WTC11 (cell line): Measurements from ENCODE around the gene ADGB. TPM values are rescaled to one million over a fixed set of nuclear protein-coding genes. Genes with fewer than 3 reads are reported as not detected.
"Not testable (repeated sequence)": the region's sequence is repeated elsewhere in the genome, so short reads cannot be mapped to it uniquely, and the experiment has no call there.

Source experiments
- ATAC-seq: fragments of 200-7000 bp; cut with Tn5 transposase; 2 replicates; pipeline ENCODE4 v1.10.0; 2021; ENCODE audit warnings: mild to moderate bottlenecking, moderate library complexity
- CTCF ChIA-PET: fragments of 300-600 bp; sonication (Branson Sonifier 250); formaldehyde crosslinking; loops from one replicate; lab custom pipeline; 2021; ENCODE audit warnings: antibody characterized with exemption; lab: Charles Lee
- POLR2A ChIA-PET: fragments of 350-600 bp; sonication (Branson Sonifier 250); formaldehyde crosslinking; loops from one replicate; lab custom pipeline; 2021; ENCODE audit warnings: antibody characterized with exemption; lab: Charles Lee
- DNase-seq: peaks from one replicate; pipeline ENCODE4 v3.0.0; 2021; ENCODE audit warnings: low spot score
- H3K27ac Mint-ChIP-seq: 2 replicates; pipeline ENCODE4 v1.8.0; 2021; ENCODE audit warnings: mixed read lengths
- H3K27me3 Mint-ChIP-seq: 2 replicates; pipeline ENCODE4 v1.8.0; 2021; ENCODE audit warnings: low read depth, mild to moderate bottlenecking, moderate library complexity, mixed read lengths
- H3K36me3 Mint-ChIP-seq: 2 replicates; pipeline ENCODE4 v1.8.0; 2021; ENCODE audit warnings: mixed read lengths
- H3K4me1 Mint-ChIP-seq: 2 replicates; pipeline ENCODE4 v1.8.0; 2022; ENCODE audit warnings: mixed read lengths
- H3K4me3 Mint-ChIP-seq: 2 replicates; pipeline ENCODE4 v1.8.0; 2021; ENCODE audit warnings: mild to moderate bottlenecking, moderate library complexity, mixed read lengths
- H3K9me3 Mint-ChIP-seq: 2 replicates; pipeline ENCODE4 v1.8.0; 2021; ENCODE audit warnings: mixed read lengths
- E2F4 ChIP-seq: sonication (generic); formaldehyde crosslinking; IDR thresholded peaks from 2 replicates; pipeline ENCODE4 v1.8.1; 2022; ENCODE audit warnings: low read depth, mild to moderate bottlenecking, moderate library complexity, missing genetic modification reagents, borderline replicate concordance
- EMX1 ChIP-seq: fragments of 250-450 bp; sonication (Bioruptor Pico); IDR thresholded peaks from 2 replicates; pipeline ENCODE4 v1.8.0; 2021; ENCODE audit warnings: mild to moderate bottlenecking
- ERG ChIP-seq: fragments of 250-450 bp; sonication (Bioruptor Pico); IDR thresholded peaks from 2 replicates; pipeline ENCODE4 v1.8.0; 2021; ENCODE audit warnings: mild to moderate bottlenecking
- ETV6 ChIP-seq: sonication (generic); formaldehyde crosslinking; IDR thresholded peaks from 2 replicates; pipeline ENCODE4 v1.8.1; 2022; ENCODE audit warnings: mild to moderate bottlenecking, missing genetic modification reagents
- GRHL2 ChIP-seq: fragments of 250-450 bp; sonication (Bioruptor Pico); IDR thresholded peaks from 2 replicates; pipeline ENCODE4 v1.8.0; 2022; ENCODE audit warnings: mild to moderate bottlenecking, moderate library complexity; ENCODE audit not compliant: insufficient replicate concordance, severe bottlenecking
- JUN ChIP-seq: sonication (generic); formaldehyde crosslinking; IDR thresholded peaks from 2 replicates; pipeline ENCODE4 v1.8.0; 2023; ENCODE audit warnings: mild to moderate bottlenecking, missing genetic modification reagents
- NFE2L1 ChIP-seq: sonication (generic); formaldehyde crosslinking; IDR thresholded peaks from 2 replicates; pipeline ENCODE4 v1.8.1; 2023; ENCODE audit warnings: missing genetic modification reagents
- NR2C2 ChIP-seq: sonication (generic); formaldehyde crosslinking; IDR thresholded peaks from 2 replicates; pipeline ENCODE4 v1.8.0; 2022; ENCODE audit warnings: mild to moderate bottlenecking, missing genetic modification reagents
- OVOL2 ChIP-seq: fragments of 250-450 bp; sonication (Bioruptor Pico); IDR thresholded peaks from 2 replicates; pipeline ENCODE4 v1.9.0; 2021; ENCODE audit warnings: mild to moderate bottlenecking, borderline replicate concordance
- SOX15 ChIP-seq: fragments of 250-450 bp; sonication (Bioruptor Pico); IDR thresholded peaks from 2 replicates; pipeline ENCODE4 v1.9.0; 2021; ENCODE audit warnings: mild to moderate bottlenecking
- ZNF396 ChIP-seq: fragments of 250-450 bp; sonication (Bioruptor Pico); IDR thresholded peaks from 2 replicates; pipeline ENCODE4 v1.8.0; 2021; ENCODE audit warnings: mild to moderate bottlenecking, moderate library complexity, borderline replicate concordance
- ZNF671 ChIP-seq: fragments of 250-450 bp; sonication (Bioruptor Pico); IDR thresholded peaks from 2 replicates; pipeline ENCODE4 v1.8.0; 2021; ENCODE audit warnings: mild to moderate bottlenecking
- total RNA-seq: library from RNA; stranded (reverse); gene quantifications from 3 replicates; pipeline ENCODE4 v1.2.3, GENCODE V29; 2021
- TF ChIP-seq, protein P1 (sequence below): sonication (generic); formaldehyde crosslinking; IDR thresholded peaks from 2 replicates; pipeline ENCODE4 v1.8.1; 2023; ENCODE audit warnings: mild to moderate bottlenecking, moderate library complexity, missing genetic modification reagents
- TF ChIP-seq, protein P2 (sequence below): sonication (generic); formaldehyde crosslinking; IDR thresholded peaks from 2 replicates; pipeline ENCODE4 v1.8.0; 2022; ENCODE audit warnings: mild to moderate bottlenecking, missing genetic modification reagents
- TF ChIP-seq, protein P3 (sequence below): sonication (generic); formaldehyde crosslinking; IDR thresholded peaks from 2 replicates; pipeline ENCODE4 v1.8.0; 2022; ENCODE audit warnings: mild to moderate bottlenecking, missing genetic modification reagents
- TF ChIP-seq, protein P4 (sequence below): sonication (generic); formaldehyde crosslinking; IDR thresholded peaks from 2 replicates; pipeline ENCODE4 v1.8.0; 2023; ENCODE audit warnings: missing genetic modification reagents, mild to moderate bottlenecking, borderline replicate concordance

Gene ADGB
- total RNA-seq, 1 experiment from 2014 or later = not detected

DNA sequence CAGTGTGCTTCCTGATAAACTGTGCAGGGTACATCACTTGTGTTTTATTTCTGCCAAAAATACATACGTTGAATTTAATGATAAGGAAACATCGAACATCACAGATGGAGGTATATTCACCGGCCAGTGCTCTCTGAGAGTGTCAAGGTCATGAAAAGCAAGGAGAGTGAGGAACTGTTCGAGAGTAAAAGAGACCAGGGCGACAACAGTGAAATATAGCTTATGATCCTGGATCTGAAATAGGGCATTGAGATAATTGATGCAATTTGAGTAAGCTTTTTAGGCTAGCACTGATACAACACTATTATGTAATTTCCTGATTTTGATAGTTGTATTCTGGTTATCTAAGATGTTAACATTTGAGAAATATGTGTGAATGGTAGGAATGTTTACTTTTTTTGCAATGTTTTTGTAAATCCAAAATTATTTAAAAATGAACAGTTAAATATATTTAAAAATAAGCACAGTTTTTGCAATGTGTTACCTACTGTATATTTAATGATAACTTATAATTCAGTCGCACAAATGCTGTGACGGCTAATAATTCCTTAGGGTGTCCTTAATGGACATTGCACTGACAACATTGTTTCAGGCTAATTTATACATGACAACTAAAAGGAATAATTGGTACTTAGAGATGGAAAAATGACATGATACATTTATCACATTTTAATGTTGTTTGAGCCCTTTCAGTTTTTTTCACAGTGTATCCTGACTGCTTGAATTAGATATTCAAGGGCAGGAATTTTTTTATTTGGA is 45.2 kb upstream of the ADGB start:
- H3K4me1 Mint-ChIP-seq = no peaks in the 10 kb centered on the region
- DNase-seq (no peak), ATAC-seq (no peak)
- POLR2A ChIA-PET = no interaction called here
- CTCF ChIA-PET = no interaction called here
- H3K27me3 Mint-ChIP-seq = no peaks in the 10 kb centered on the region
- TF ChIP-seq E2F4 (CRISPR knock-in tag) (no peak), ZNF396 (CRISPR knock-in tag) (no peak), NFE2L1 (CRISPR knock-in tag) (no peak)
- TF ChIP-seq, protein P1, sequence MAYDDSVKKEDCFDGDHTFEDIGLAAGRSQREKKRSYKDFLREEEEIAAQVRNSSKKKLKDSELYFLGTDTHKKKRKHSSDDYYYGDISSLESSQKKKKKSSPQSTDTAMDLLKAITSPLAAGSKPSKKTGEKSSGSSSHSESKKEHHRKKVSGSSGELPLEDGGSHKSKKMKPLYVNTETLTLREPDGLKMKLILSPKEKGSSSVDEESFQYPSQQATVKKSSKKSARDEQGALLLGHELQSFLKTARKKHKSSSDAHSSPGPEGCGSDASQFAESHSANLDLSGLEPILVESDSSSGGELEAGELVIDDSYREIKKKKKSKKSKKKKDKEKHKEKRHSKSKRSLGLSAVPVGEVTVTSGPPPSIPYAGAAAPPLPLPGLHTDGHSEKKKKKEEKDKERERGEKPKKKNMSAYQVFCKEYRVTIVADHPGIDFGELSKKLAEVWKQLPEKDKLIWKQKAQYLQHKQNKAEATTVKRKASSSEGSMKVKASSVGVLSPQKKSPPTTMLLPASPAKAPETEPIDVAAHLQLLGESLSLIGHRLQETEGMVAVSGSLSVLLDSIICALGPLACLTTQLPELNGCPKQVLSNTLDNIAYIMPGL (CRISPR knock-in tag) = no peak
- TF ChIP-seq, protein P2, sequence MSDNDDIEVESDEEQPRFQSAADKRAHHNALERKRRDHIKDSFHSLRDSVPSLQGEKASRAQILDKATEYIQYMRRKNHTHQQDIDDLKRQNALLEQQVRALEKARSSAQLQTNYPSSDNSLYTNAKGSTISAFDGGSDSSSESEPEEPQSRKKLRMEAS (CRISPR knock-in tag) = no peak
- no peak overlapping the region for H3K4me3 Mint-ChIP-seq
- H3K36me3 Mint-ChIP-seq = peaks cover 7% of the 10 kb centered on the region
- H3K9me3 Mint-ChIP-seq = no peaks in the 10 kb centered on the region
- H3K27ac Mint-ChIP-seq = no peak overlapping the region

DNA sequence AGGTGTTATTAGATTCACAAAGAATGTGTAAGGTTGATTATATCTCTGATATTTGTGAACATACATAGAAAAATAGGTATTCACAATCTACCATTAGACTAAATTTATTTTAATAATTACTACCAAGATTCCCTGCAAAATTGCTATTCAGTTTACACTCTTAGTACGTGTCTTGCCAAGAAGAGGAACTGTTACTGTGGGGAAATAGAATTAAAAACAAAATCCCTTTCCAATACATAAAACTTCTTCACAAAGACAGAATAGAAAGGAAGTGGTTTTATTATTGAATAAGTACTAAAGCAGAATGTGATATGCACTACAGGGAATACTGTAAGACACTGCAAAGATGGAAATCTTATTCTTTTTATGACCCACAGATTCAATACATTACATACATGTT is 38.2 kb upstream of the ADGB start:
- Mint-ChIP-seq H3K9me3 (no peaks in the 10 kb centered on the region), H3K27me3 (no peaks in the 10 kb centered on the region), H3K27ac (no peak overlapping the region), H3K36me3 (no peaks in the 10 kb centered on the region), H3K4me3 (no peak overlapping the region), H3K4me1 (peaks cover 8% of the 10 kb centered on the region)
- ChIA-PET POLR2A (no interaction called here), CTCF (no interaction called here)
- ATAC-seq (no peak), DNase-seq (no peak)
- no peak for TF ChIP-seq GRHL2 (CRISPR knock-in tag)

GRCh38 chr6:146566661-146567060 is 32.1 kb upstream of the ADGB start:
- H3K9me3 Mint-ChIP-seq, H3K4me1 Mint-ChIP-seq, H3K27ac Mint-ChIP-seq, H3K4me3 Mint-ChIP-seq, DNase-seq, H3K27me3 Mint-ChIP-seq, ATAC-seq, POLR2A ChIA-PET, H3K36me3 Mint-ChIP-seq, CTCF ChIA-PET: not testable (repeated sequence)

DNA sequence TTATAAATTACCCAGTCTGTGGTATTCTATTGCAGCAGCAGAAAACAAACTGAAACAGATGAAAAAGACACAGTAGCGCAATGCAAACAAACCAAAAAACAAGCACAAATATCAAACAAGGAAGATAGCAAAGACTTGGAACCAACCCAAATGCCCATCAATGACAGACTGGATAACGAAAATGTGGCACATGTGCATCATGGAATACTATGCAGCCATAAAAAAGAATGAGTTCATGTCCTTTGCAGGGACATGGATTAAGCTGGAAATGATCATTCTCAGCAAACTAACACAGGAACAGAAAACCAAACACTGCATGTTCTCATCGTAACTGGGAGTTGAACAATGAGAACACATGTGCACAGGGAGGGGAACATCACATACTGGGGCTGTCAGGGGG is 30.2 kb upstream of the ADGB start:
- H3K4me1 Mint-ChIP-seq, DNase-seq, H3K27ac Mint-ChIP-seq, H3K4me3 Mint-ChIP-seq, POLR2A ChIA-PET, H3K27me3 Mint-ChIP-seq, H3K36me3 Mint-ChIP-seq, CTCF ChIA-PET, H3K9me3 Mint-ChIP-seq, ATAC-seq: not testable (repeated sequence)

DNA sequence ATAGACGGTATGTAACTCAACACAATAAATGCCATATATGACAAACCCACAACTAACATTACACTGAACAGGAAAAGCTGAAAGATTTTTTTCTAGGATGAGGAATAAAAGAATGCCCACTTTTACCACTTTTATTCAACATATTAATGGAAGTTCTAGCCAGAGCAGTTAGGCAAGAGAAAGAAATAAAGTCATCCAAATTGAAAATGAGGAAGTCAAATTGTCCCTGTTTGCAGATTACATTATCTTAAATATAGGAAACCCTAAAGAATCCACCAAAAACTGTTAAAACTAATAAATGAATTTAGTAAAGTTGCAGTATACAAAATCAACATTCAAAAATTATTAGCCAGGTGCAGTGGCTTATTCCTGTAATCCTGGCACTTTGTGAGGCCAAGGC is 24.6 kb upstream of the ADGB start:
- Mint-ChIP-seq H3K27ac (no peak overlapping the region), H3K27me3 (no peaks in the 10 kb centered on the region), H3K9me3 (peaks cover 6% of the 10 kb centered on the region; the same call in 1 of the 2 replicates), H3K4me3 (no peak overlapping the region), H3K36me3 (no peaks in the 10 kb centered on the region), H3K4me1 (no peaks in the 10 kb centered on the region)
- ATAC-seq = no peak
- ChIA-PET CTCF (no interaction called here), POLR2A (no interaction called here)
- no peak for DNase-seq
- TF ChIP-seq OVOL2 (CRISPR knock-in tag) = no peak
- TF ChIP-seq, protein P3, sequence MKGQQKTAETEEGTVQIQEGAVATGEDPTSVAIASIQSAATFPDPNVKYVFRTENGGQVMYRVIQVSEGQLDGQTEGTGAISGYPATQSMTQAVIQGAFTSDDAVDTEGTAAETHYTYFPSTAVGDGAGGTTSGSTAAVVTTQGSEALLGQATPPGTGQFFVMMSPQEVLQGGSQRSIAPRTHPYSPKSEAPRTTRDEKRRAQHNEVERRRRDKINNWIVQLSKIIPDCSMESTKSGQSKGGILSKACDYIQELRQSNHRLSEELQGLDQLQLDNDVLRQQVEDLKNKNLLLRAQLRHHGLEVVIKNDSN (CRISPR knock-in tag) = no peak
- no peak for TF ChIP-seq SOX15 (CRISPR knock-in tag)
- no peak for TF ChIP-seq ETV6 (CRISPR knock-in tag)
- TF ChIP-seq EMX1 (CRISPR knock-in tag) = no peak
- no peak for TF ChIP-seq JUN (CRISPR knock-in tag)
- TF ChIP-seq, protein P4, sequence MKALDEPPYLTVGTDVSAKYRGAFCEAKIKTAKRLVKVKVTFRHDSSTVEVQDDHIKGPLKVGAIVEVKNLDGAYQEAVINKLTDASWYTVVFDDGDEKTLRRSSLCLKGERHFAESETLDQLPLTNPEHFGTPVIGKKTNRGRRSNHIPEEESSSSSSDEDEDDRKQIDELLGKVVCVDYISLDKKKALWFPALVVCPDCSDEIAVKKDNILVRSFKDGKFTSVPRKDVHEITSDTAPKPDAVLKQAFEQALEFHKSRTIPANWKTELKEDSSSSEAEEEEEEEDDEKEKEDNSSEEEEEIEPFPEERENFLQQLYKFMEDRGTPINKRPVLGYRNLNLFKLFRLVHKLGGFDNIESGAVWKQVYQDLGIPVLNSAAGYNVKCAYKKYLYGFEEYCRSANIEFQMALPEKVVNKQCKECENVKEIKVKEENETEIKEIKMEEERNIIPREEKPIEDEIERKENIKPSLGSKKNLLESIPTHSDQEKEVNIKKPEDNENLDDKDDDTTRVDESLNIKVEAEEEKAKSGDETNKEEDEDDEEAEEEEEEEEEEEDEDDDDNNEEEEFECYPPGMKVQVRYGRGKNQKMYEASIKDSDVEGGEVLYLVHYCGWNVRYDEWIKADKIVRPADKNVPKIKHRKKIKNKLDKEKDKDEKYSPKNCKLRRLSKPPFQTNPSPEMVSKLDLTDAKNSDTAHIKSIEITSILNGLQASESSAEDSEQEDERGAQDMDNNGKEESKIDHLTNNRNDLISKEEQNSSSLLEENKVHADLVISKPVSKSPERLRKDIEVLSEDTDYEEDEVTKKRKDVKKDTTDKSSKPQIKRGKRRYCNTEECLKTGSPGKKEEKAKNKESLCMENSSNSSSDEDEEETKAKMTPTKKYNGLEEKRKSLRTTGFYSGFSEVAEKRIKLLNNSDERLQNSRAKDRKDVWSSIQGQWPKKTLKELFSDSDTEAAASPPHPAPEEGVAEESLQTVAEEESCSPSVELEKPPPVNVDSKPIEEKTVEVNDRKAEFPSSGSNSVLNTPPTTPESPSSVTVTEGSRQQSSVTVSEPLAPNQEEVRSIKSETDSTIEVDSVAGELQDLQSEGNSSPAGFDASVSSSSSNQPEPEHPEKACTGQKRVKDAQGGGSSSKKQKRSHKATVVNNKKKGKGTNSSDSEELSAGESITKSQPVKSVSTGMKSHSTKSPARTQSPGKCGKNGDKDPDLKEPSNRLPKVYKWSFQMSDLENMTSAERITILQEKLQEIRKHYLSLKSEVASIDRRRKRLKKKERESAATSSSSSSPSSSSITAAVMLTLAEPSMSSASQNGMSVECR (CRISPR knock-in tag) = no peak
- no peak for TF ChIP-seq NR2C2 (CRISPR knock-in tag)
- TF ChIP-seq ERG (CRISPR knock-in tag) = no peak
- TF ChIP-seq ZNF671 (CRISPR knock-in tag) = no peak
